HL-60/S4 (cell line): ENCODE results near the gene STXBP3.
"Not testable (repeated sequence)": the region's sequence is repeated elsewhere in the genome, so short reads cannot be mapped to it uniquely, and the experiment has no call there.

Experiments
- in situ Hi-C: fragments of 300-500 bp; cut with MboI; formaldehyde crosslinking; loops from 2 replicates; pipeline ENCODE4 v1.14.3; 2022; ENCODE audit warnings: low sequenced_read_pairs

STXBP3 gene, protein sequence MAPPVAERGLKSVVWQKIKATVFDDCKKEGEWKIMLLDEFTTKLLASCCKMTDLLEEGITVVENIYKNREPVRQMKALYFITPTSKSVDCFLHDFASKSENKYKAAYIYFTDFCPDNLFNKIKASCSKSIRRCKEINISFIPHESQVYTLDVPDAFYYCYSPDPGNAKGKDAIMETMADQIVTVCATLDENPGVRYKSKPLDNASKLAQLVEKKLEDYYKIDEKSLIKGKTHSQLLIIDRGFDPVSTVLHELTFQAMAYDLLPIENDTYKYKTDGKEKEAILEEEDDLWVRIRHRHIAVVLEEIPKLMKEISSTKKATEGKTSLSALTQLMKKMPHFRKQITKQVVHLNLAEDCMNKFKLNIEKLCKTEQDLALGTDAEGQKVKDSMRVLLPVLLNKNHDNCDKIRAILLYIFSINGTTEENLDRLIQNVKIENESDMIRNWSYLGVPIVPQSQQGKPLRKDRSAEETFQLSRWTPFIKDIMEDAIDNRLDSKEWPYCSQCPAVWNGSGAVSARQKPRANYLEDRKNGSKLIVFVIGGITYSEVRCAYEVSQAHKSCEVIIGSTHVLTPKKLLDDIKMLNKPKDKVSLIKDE

DNA sequence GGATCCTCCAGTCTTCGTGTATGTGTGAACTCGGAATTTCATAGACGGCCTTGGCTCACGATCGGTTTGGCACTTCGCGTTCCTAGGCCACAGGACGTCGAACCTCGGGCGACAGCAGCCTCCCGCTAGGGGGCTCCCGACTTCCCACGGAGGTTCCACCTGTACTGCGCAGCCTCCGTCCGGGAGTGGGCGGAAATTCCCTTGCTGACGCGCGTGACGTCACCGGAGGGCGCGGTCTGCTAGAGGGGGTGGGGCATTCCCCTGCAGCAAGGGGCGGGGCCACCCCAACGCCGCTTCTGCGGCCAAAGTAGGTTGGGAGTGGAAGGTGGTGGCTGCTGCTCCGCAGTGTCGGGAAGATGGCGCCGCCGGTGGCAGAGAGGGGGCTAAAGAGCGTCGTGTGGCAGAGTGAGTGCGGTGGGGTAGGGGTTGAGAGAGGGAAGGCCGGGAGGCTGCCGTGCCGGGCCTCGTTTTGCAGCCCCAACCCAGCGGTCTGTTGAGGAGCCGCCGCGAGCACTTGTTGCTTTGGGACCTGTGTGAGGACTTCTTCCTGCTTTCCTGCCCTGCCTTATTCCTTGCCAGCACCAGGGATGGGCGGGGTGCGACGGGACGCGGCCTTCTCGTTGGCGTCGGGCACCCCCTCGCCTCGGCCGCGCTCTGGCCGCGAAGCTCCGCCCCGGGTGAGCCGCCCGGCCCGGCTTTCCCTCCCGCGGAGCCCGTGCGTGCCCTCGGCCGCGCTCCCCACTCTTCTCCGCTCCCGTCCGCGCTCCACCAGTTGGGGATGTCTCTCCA lies at the start of gene STXBP3:
STXBP3 (plus strand) TSS at position 293 of the 789 bp plus-strand sequence; CDS start at position 357, 64 bp downstream.
- in situ Hi-C loops: no loop called here

DNA sequence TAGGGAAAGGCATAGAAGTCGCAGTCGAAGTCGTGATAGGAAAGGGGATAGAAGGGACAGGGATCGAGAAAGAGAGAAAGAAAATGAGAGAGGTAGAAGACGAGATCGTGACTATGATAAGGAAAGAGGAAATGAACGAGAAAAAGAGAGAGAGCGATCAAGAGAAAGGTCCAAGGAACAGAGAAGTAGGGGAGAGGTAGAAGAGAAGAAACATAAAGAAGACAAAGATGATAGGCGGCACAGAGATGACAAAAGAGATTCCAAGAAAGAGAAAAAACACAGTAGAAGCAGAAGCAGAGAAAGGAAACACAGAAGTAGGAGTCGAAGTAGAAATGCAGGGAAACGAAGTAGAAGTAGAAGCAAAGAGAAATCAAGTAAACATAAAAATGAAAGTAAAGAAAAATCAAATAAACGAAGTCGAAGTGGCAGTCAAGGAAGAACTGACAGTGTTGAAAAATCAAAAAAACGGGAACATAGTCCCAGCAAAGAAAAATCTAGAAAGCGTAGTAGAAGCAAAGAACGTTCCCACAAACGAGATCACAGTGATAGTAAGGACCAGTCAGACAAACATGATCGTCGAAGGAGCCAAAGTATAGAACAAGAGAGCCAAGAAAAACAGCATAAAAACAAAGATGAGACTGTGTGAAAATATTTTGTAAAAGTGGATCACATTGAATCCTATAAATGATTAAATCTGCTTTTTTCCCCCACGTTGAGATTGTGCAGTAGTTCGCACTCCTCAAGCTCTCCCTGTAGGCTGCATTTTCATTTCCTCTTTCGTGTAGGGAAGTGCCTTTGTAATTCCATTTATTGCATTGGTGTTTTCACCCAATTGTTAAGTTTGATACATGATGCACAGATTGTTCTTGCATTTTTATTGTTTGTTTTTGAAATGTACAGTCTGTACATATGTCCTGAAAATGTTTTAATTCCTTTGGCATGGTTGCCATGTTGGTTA lies 46.8 kb upstream of the STXBP3 start:
- in situ Hi-C loops: no loop called here

DNA sequence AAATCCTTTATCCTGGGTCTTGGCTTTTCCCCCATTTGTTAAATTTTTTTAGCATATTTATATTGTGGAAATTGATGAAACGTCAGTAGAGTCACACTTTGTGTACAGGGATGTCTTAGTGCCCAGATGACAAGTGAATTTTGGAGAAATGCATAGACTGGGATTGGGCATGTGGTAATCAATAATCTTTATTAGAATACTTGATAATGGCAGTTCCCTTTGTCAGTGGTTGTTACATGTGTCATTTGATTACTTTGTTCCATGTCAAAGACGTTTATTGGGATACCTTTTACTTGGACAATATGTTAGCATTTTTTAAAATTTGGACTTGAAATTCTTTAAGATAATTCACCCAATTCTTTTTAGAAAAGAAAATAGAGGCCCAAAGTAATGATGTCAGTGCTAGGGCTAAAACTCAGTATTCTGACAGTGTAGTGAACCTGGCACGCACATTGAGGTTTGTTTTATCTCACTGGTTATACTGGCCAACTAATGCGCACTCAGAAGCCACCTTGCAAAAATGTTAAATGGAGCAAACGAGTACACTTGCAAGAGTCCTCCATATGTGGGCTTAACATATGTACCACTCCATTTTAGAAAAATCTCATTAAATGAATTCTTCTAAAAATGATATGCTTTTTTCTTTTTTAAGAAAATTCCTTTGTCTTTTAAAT lies 45.2 kb upstream of the STXBP3 start:
- in situ Hi-C loops: no loop called here

DNA sequence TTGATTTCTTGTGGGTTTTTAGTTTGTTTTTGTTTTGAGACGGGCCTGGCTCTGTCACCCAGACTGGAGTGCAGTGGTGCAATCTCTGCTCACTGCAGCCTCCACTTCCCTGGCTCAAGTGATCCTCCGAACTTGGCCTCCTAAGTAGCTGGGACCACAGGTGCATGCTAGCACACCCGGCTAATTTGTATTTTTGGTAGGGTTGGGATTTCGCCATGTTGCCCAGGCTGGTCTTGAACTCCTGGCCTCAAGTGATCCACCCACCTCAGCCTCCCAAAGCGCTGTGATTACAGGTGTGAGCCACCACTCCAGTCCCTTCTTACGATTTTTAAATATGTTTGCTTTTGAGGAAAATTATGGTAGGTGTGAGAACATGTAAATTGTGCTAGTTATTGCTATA lies 44.4 kb upstream of the STXBP3 start:
- in situ Hi-C loops: not testable (repeated sequence)

DNA sequence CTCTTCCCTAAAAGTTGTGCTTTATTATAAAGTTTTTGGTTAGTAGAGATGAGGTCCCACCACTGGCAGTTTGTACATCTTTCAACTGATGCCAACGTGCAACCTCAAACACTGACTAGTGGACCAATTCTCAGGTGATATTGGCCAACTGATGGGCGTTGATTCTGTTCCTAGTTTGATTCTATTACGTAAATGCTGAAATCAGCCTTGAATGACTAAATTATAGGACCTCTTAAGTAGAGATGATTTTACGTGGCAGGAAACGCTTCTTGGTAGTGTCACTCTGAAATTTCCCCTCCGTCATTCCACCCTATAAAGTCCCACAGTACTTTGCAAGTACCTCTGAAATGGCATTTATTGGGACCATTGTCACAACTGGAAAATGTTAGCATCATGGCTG lies 42.5 kb upstream of the STXBP3 start:
- in situ Hi-C loops: no loop called here

DNA sequence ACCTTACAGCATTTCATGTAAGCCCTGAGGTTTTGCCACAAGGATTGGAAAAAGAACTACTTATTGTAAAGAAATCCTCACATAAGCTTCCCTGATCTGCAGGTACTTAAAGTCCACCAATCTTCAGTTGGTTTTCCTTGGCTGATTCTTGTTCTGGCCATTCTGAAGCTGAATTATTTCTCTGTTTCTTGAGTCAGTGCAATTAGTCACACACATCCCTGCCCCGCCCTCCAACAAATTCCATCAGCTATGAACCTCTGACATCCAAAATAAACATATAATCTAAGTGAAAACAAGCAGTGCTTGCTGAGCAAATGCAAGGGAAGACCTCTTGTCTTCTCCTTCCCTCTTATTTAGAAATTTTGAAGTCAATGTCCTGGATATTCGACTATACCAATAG lies 42.0 kb upstream of the STXBP3 start:
- in situ Hi-C loops: no loop called here

DNA sequence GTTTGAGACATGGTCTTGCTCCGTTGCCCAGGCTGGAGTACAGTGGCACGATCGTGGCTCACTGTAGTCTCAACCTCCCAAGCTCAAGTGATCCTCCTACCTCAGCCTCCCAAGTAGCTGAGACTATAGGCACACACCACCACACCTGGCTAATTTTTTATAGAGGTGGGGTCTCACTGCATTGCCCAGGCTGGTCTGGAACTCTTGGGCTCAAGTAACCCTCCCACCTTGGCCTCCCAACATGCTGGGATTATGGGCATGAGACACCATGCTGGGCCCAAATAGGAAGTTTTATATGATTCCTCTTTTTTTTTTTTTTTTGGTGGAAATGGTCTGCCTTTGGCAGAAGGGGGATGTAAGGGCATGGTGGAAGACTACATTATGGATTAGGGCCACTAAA lies 39.8 kb upstream of the STXBP3 start:
- in situ Hi-C loops: no loop called here

DNA sequence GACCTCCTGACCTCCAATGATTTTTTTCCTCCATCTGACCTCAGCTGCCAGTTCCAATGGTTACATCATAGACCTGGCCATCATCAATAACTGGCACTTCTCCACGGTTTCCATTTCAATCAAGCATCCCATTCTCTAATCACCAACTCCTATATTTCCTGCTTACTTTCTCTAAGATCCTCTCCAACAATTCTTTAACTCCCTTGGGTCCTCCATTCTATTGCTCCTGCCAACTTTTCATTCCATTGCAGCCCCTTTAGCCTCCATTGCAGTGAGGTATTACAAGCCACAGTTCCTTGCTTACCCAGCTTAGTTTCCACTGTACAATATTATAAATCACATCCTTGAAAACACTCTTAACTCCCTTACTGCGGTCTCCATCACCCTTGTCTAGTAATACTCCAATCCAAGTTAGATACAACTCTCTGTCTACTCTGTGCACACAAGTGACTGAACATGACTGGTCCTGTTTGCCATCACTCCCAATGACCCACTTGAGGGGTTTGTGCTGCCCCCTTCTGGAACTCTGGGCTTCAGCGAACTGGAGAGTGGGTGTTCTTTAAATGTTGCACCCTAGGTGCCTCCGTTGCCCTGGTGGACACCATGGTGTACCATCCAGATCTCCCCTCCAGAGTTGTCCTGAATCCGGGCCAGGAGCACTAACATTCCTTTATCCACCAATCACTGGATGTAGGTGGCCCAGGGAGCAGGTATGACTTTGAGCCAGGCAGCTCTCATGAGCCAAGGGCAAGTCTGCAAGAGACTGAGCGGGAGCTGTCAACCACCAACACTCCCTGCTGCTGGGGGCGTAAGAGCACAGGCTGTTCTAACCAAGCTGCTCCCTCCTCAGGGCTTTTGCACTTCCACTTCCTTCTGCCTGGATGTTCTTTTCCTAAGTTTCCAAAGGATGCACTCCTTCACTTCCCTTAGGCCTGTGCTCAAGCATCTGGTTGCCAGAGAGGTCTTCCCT lies 37.5 kb upstream of the STXBP3 start:
- in situ Hi-C loops: no loop called here

DNA sequence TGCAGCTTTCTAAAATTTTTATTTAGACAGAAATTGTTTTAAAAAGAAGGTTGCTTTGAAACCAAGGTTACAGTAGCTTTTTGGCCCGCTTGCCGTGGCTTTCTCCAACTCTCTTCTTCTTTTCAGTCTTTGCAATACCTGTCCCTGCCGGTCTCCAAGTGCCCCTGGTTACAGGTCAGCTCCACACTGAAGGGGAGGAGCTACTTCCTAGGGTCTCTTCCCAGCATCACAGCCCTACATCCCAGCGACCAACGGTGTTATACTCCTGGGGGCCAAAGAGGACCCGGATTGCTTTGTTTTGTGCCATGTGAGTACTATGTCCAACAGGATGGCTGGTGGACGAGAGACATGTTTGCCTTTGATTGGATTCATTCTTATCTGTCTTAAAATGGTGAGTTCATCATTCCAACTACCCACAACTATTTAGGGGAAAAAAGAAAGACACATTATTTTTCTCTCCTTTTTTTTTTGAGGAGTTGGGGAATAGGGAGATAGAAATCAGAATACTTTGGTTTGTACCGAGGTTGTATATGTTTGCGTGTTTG lies 33.8 kb upstream of the STXBP3 start, which contains the start of gene FNDC7:
FNDC7 (plus strand) TSS at position 303 of the 545 bp plus-strand sequence; CDS start at position 329, 26 bp downstream.
- in situ Hi-C loops: no loop called here

DNA sequence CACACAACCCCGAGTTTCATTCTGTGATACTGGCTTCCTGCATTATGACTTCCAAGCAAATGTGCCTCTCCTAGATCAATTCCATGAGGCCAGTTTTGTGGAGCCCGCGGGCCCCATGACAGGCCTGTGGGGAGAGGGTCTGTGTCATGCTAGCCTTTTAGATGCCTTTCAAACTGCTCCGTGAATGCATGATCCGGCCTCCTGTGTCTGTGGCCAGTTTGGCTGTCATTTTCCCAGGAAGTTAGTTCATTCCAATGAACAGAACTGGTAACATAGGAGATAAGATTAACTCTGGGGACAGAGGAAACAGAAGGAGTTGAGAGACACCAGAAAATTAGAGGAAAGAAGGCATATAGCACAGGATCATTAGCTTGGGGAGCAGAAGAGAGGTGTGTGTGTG lies 30.5 kb upstream of the STXBP3 start:
- in situ Hi-C loops: no loop called here

DNA sequence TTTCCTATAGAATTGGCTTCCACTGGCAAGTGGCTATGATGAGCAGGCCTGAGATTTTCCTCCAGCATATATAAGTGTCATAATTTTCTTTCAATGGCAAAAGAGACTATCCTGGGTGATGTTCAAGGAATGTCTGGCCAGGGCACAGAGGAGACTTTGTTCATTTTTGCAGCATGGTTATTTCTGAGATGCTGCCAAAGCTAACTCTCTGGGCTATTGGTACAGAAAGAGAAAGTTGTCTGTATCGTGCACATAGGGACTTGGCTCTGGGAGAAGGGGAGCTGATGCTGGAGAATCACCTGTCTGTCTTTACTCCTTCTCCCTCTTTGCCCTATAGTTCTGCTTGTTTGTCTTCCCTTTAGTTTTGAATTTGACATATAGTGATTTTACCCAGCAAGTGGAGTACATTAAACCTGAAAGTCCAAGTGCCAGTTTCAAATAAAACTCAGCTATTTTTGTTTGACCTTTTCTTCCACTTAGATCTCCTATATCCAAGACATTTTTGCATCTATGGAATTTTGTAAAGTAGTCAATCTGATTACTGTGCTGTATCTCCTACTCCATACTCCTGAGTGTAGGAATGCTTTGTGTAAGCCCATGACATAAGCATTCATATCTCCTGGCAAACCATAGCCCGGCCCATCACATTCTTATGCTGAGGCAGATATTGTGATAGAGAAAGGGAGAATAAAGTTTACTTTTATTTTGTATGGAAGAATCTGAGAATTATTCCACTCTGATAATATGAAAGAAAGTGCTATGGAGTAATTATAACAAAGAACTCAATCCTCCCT lies 29.8 kb upstream of the STXBP3 start:
- in situ Hi-C loops: no loop called here

DNA sequence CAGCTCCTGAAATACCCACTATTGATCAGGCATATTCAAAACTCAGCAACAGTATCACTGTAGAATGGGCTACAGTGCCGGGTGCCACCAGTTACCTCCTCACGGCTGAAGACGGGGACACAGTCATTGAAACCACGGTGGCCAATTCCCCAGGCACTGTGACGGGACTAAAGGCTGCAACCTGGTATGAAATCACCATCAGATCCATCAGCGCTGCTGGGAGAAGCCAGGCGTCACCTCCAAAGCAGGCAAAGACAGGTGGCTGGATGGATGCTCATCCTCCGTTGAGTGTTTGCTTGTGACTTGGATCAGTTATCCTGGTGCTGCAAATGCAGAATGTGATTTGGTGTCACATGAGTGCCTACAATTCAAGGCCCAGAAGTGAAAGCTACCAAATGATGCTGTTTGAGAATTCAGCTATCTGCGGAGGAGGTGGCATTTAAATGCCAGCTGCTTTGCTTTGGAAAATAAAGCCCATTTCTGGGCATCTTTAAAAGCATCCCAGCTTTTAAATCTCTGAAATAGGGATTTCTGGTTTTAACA lies 28.6 kb upstream of the STXBP3 start:
- in situ Hi-C loops: no loop called here

DNA sequence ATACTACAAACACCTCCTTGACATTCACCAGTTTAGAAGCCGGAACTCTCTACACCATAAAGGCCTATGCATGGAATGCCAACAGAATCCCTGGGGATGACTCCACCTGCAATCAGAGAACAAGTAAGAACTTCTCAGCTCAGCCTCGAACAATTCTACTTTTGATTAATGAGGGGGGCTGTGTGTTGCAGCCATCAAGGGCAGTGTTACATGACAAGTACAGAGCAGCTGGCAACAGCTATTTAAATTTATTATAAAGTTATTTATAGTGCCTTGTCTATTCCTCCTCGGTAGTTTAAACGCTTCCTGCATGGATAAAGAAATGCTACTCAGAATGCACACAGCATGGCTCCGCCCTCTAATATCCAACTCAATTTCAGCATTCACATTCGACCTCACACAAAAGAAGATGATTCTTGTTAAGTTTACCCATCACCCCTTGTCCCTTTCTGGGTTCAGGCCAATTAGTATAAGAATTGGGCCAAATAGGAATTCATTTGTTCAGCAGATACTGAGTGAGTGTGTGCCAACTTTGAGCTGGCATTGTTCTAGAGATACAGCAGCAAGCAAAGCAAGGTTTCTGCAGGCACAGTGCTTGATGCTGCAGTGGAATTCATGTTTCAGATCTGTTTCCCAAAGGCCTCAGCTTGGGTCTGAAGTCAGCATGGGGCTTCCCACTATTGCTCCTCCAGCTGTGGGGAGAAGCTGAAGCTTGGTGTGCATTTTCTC lies 27.4 kb upstream of the STXBP3 start:
- in situ Hi-C loops: no loop called here

DNA sequence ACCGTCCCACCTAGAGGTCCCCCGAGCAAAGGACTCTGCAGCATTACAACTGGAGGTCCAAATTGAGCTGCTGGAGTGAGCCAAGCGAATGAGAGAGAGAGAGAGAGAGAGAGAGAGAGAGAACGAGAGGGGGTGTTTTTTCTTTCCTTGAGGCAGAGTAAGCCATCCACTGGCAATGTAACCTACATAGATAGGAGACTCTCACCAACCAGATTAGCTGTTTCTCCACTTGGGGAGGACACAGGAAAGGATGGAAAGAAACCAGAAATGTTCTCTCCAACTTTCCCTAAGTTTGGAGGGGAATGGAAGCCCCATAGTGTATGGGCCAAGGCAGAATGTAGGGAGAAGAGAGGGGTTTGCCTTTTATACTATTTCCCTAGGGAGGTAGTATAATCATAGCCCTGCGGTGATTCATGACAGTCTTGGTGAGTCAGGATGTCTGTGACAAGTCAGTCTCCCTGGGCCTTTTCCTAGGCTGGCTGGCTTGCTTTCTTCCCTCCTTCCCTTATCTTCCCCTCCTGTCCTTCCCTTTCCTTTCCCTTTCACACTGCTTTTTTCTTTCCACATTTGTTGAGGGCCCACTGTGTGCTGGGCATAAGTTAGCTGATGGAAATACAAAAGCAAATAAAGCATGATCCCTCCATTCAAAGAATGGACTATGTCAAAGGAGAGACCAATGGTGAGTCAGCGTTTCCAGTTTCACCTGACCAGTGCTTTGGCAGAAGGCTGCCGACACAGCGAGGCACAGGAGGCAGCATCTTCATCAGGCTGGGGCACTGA lies 26.6 kb upstream of the STXBP3 start:
- in situ Hi-C loops: no loop called here

DNA sequence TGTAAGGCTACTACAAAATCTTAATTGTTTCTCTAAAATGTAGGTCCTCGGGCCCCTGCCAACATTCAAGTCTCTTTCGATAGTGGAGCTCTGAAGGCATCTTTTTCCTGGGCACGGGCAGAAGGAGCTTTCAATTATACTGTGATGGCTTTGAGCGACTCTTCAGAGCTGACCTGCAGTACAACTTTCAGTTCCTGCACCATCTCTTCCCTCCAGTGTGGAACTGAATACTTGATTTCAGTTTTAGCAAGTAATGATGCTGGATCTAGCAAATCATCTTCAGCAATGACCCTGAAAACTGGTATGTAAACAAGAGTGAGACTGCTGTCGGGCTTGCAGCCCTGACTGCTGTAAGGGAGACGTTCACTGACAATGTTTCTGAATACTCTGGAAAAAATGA lies 24.2 kb upstream of the STXBP3 start:
- in situ Hi-C loops: no loop called here

DNA sequence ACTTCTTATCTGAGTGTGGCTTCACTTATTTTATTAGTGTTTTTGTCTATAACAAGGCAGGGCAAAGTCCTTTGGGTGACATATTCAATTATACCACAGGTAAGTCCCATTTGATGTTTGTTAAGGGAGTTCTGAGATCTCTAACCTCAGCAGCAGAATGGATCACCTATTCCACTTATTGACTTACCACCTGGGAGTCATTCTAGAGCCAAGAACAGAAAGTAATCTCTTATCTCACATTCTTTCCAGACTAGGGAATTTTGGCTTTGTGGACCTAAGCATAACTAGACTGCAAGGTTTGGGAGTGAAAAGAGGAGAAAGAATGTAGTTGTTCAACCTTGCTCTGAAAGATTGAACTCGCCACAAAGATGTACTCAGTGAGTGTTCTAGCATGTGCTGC lies 20.6 kb upstream of the STXBP3 start:
- in situ Hi-C loops: no loop called here
